OCI-LY7 (cell line): ENCODE measurements around the gene KPTN.

Experiments used
- CTCF ChIP-seq: fragments of 200-600 bp; sonication (generic); conservative IDR thresholded peaks from 2 replicates; pipeline ENCODE4 v1.5.1; 2014; ENCODE audit warnings: mild to moderate bottlenecking, antibody characterized with exemption, low read length, moderate library complexity, mixed read lengths
- EZH2phosphoT487 ChIP-seq: fragments of 200-600 bp; sonication (generic); IDR thresholded peaks from 2 replicates; pipeline ENCODE4 v1.6.1; 2018; ENCODE audit warnings: low read depth, borderline replicate concordance, mild to moderate bottlenecking, mixed run types, antibody characterized with exemption, low read length, moderate library complexity, mixed read lengths

GRCh38 chr19:47432091-47432490, 51.9 kb downstream of the KPTN start:
- no peak for TF ChIP-seq CTCF
- TF ChIP-seq EZH2phosphoT487, result no peak
